Naive B cell (primary cell): ENCODE results near the gene TEAD2. TPM values are rescaled to one million over a fixed set of nuclear protein-coding genes. Genes with fewer than 3 reads are reported as not detected.

ENCODE experiments used
- ATAC-seq, 2 donors: fragments of 150-1000 bp; cut with Tn5 transposase; 2 replicates each; pipeline ENCODE4 v1.10.0; 2021; ENCODE audit warnings: low read depth in 2 of 2, mild to moderate bottlenecking in 2 of 2, moderate library complexity in 2 of 2
- DNase-seq: peaks from one replicate; pipeline ENCODE4 v3.0.0; 2022
- H3K27ac Mint-ChIP-seq, 6 donors: one replicate each; pipeline ENCODE4 v1.8.0; 2020 to 2022; ENCODE audit warnings: mild to moderate bottlenecking in 6 of 6, mixed read lengths in 6 of 6, moderate library complexity in 5 of 6, inconsistent platforms in 2 of 6
- H3K27me3 Mint-ChIP-seq, 3 donors: one replicate each; pipeline ENCODE4 v1.8.0; 2021 to 2022; ENCODE audit warnings: mixed read lengths in 3 of 3, mild to moderate bottlenecking in 1 of 3
- H3K36me3 Mint-ChIP-seq, 2 donors: one replicate each; pipeline ENCODE4 v1.8.0; 2020 to 2022; ENCODE audit warnings: mixed read lengths in 2 of 2, inconsistent platforms in 1 of 2, mild to moderate bottlenecking in 1 of 2
- H3K4me1 Mint-ChIP-seq, 3 donors: one replicate each; pipeline ENCODE4 v1.8.0; 2020 to 2022; ENCODE audit warnings: mixed read lengths in 3 of 3, inconsistent platforms in 1 of 3, mild to moderate bottlenecking in 1 of 3, moderate library complexity in 1 of 3
- H3K4me3 Mint-ChIP-seq, 8 donors: one replicate each; pipeline ENCODE4 v1.8.0; 2020 to 2022; ENCODE audit warnings: mild to moderate bottlenecking in 8 of 8, mixed read lengths in 8 of 8, moderate library complexity in 8 of 8, inconsistent platforms in 2 of 8
- H3K9me3 Mint-ChIP-seq, 7 donors: one replicate each; pipeline ENCODE4 v1.8.0; 2020 to 2022; ENCODE audit warnings: mixed read lengths in 7 of 7, mild to moderate bottlenecking in 5 of 7, inconsistent platforms in 2 of 7, moderate library complexity in 1 of 7
- polyA plus RNA-seq, 6 donors: library from polyadenylated mRNA; unstranded; fragments of 300-500 nt; fragmentation: Illumina TruSeq; gene quantifications; one replicate each; pipeline ENCODE4 v1.2.3, GENCODE V29; 2021; ENCODE audit warnings: low read depth in 6 of 6

The TEAD2 gene
- 1 to 10 TPM in 5 of 6 donors, under 1 TPM in 1; 0.80 to 5.4 (median 3.0) TPM for polyA plus RNA-seq

- Mint-ChIP-seq H3K4me1 (peaks cover 4 to 55% (median 27%) of the 10 kb centered on the region in 3 donors), H3K36me3 (no peaks in the 10 kb centered on the region), H3K27me3 (no peaks in the 10 kb centered on the region), H3K27ac (peak within 1 kb of the TSS in 5 of 6 donors; percentile 57 to 98 (median 85)), H3K9me3 (no peaks in the 10 kb centered on the region), H3K4me3 (peak within 1 kb of the TSS in 1 of 8 donors; percentile 83)
- DNase-seq (no peak), ATAC-seq (peak; percentile 7 to 10)
Measured at GRCh38 chr19:49362048-49362928, at the start of gene TEAD2. TSS of gene TEAD2 (minus strand) at chr19:49362416. CDS start at chr19:49360075, 2,341 bp downstream.

DNA sequence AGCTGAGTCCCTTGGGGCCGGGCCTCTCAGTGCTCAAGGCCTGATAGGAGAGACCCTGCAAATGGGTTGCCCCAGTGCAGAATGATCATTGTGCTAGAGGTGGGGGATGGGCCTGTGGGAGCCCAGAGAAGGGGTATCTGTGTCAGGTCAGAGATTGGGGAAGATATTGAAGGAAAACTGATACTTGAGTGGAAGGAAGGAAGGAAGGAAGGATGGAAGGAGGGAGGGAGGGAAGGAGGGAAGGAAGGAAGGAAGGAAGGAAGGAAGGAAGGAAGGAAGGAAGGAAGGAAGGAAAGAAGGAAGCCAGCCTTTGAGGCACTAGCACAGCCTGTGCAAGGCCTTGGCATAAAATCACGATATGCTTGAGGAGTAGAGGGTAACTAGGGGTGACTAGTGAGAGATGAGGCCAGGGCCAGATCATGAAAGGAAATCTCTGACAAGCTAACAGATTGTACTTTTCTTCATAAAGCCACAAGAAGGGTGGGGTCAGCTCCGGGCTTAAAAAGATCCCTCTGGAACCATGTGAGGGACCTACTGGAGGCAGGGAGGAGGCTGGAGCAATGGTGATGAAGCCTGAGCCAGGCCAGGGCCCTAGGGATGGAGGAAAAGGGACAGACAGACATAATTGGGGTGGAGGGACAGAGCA is 49.6 kb upstream of the TEAD2 start:
- peak overlapping the region; percentile 22 to 96 (median 64) for H3K27ac Mint-ChIP-seq
- DNase-seq = no peak
- no peak for ATAC-seq
- peaks cover 0 to 1% (median 0%) of the 10 kb centered on the region in 7 donors for H3K9me3 Mint-ChIP-seq
- peaks cover 45 to 60% (median 54%) of the 10 kb centered on the region in 3 donors for H3K4me1 Mint-ChIP-seq
- peak overlapping the region in 2 of 8 donors; percentile 36 to 75 for H3K4me3 Mint-ChIP-seq
- H3K36me3 Mint-ChIP-seq = no peaks in the 10 kb centered on the region
- peaks cover 4 to 10% (median 5%) of the 10 kb centered on the region in 3 donors for H3K27me3 Mint-ChIP-seq

GRCh38 chr19:49409441-49410029 is 47.3 kb upstream of the TEAD2 start:
- ATAC-seq = peak; percentile 89 to 91
- Mint-ChIP-seq H3K9me3 (peaks cover 0 to 1% (median 0%) of the 10 kb centered on the region in 7 donors), H3K36me3 (no peaks in the 10 kb centered on the region), H3K4me3 (peak overlapping the region in 7 of 8 donors; percentile 47 to 93 (median 81)), H3K27me3 (no peaks in the 10 kb centered on the region), H3K4me1 (peaks cover 41 to 61% (median 48%) of the 10 kb centered on the region in 3 donors), H3K27ac (peak overlapping the region; percentile 71 to 94 (median 84))
- DNase-seq = peak; percentile 39

GRCh38 chr19:49408816-49409440 is 46.7 kb upstream of the TEAD2 start:
- no peaks in the 10 kb centered on the region for H3K27me3 Mint-ChIP-seq
- no peak for DNase-seq
- peak overlapping the region in 5 of 6 donors; percentile 71 to 92 (median 77) for H3K27ac Mint-ChIP-seq
- H3K9me3 Mint-ChIP-seq = peaks cover 0 to 1% (median 0%) of the 10 kb centered on the region in 7 donors
- peaks cover 42 to 67% (median 54%) of the 10 kb centered on the region in 3 donors for H3K4me1 Mint-ChIP-seq
- no peak for ATAC-seq
- peak overlapping the region in 7 of 8 donors; percentile 30 to 93 (median 81) for H3K4me3 Mint-ChIP-seq
- H3K36me3 Mint-ChIP-seq = no peaks in the 10 kb centered on the region

DNA sequence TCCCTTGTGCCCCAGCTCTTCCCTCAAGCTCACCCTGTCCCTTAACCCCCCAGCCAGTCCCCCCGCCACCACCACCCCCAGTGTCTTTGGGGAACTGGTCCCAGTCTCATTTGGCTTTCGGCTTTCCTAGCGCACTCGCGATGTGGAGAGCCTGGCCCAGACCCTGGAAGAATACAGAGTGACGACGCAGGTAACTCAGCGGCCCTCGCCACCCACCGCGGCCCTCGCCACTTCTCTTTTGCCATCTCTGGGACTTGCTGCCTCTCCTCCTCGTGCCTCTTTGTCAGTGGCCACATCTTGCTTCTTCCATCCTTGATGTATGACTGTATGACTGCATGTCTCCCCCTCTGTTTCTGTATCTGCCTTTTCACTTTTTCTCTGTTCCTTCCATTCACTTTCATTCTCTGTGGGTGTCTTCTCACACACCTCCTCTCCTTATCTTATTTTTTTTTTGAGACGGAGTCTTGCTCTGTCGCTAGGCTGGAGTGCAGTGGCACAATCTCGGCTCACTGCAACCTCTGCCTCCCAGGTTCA is 45.3 kb upstream of the TEAD2 start:
- no peaks in the 10 kb centered on the region for H3K36me3 Mint-ChIP-seq
- peak overlapping the region in 2 of 6 donors; percentile 28 to 85 for H3K27ac Mint-ChIP-seq
- H3K4me3 Mint-ChIP-seq = no peak overlapping the region
- DNase-seq = no peak
- ATAC-seq = no peak
- H3K27me3 Mint-ChIP-seq = no peaks in the 10 kb centered on the region
- peaks cover 52 to 71% (median 67%) of the 10 kb centered on the region in 3 donors for H3K4me1 Mint-ChIP-seq
- peaks cover 0 to 1% (median 0%) of the 10 kb centered on the region in 7 donors for H3K9me3 Mint-ChIP-seq

DNA sequence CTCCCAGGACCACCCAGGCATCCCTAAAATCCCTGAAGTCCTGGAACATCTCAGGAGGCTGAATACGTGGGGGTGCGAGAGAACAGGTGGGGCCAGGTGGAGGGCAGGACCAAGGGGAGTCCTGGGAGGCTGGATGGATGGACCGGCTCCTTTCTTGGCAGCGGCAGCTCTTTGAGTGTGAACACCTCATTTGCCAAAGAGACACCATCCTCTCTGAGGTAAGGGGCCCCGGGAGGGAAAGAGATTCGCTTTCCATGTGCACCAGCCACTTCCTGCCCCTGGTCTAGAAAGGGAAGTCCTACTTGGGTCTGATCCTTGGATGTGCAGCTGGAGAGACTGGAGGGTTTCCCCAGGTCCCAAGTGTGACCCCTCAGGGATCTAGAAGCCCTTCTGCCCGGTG is 44.9 kb upstream of the TEAD2 start:
- peaks cover 0 to 1% (median 0%) of the 10 kb centered on the region in 7 donors for H3K9me3 Mint-ChIP-seq
- ATAC-seq = no peak
- no peak overlapping the region for H3K4me3 Mint-ChIP-seq
- H3K27ac Mint-ChIP-seq = peak overlapping the region in 1 of 6 donors; percentile 28
- H3K36me3 Mint-ChIP-seq = no peaks in the 10 kb centered on the region
- peaks cover 47 to 69% (median 68%) of the 10 kb centered on the region in 3 donors for H3K4me1 Mint-ChIP-seq
- no peaks in the 10 kb centered on the region for H3K27me3 Mint-ChIP-seq
- DNase-seq = no peak

DNA sequence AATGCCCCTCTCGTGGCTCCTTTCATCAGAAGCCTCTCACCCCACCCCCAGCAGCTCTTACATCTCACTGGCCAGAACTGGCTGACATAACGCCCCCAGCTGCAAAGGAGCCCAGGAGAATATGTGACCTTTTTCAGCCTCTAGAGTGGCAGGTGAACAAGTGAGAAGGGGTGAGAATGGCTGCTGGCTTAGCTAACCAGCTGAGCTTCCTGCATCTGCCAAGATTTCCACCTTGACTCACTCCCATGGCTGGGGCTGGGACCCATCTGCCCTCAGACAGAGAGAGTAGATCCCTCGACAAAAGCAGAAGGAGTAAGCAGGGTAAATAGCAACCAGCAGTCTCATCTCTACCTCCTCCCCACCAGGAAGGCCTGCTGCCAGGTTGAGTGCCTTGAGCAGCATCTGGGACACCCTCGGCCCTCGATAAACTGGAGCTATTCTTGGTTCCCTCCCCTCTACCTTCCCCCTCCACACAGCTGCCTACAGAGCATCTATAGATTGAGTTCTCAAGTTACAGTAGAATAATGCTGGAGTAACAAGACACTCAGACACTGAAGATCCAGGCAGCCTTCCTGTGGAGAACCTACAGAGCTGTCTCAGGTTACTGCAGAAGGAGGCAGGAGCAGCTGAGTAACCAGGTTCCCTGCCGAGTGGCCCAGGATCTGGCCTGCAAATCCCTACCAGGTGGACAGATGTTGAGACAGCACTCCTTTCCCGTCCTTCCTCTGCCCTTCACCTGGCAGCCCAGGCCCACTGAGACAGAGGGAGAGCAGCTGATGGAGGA is 41.4 kb upstream of the TEAD2 start:
- no peaks in the 10 kb centered on the region for H3K36me3 Mint-ChIP-seq
- H3K9me3 Mint-ChIP-seq = no peaks in the 10 kb centered on the region
- H3K27ac Mint-ChIP-seq = peak overlapping the region in 5 of 6 donors; percentile 25 to 94 (median 91)
- H3K4me3 Mint-ChIP-seq = peak overlapping the region in 6 of 8 donors; percentile 20 to 75 (median 60)
- peaks cover 0 to 3% (median 2%) of the 10 kb centered on the region in 3 donors for H3K27me3 Mint-ChIP-seq
- peak; percentile 82 to 86 for ATAC-seq
- peaks cover 23 to 39% (median 39%) of the 10 kb centered on the region in 3 donors for H3K4me1 Mint-ChIP-seq
- peak; percentile 32 for DNase-seq

DNA sequence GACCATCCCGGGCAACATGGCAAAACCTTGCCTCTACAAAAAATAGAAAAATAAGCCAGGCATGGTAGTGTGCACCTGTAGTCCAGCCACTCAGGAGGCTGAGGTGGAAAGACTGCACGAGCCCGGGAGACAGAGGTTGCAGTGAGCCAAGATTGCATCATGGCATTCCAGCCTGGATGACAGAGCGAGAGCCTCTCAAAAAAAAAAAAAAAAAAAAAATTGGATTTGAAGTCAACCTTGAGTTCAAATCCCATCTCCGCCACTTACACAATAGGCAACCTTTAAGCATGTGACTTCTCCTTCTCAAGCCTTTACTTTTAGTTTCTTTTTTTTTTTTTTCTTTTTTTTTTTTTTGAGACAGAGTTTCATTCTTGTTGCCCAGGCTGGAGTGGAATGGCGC is 37.8 kb upstream of the TEAD2 start:
- no peak for DNase-seq
- no peak overlapping the region for H3K4me3 Mint-ChIP-seq
- no peak for ATAC-seq
- H3K9me3 Mint-ChIP-seq = no peaks in the 10 kb centered on the region
- H3K36me3 Mint-ChIP-seq = no peaks in the 10 kb centered on the region
- peaks cover 11 to 39% (median 25%) of the 10 kb centered on the region in 3 donors for H3K4me1 Mint-ChIP-seq
- H3K27me3 Mint-ChIP-seq = peaks cover 0 to 11% (median 3%) of the 10 kb centered on the region in 3 donors
- H3K27ac Mint-ChIP-seq = no peak overlapping the region

- peaks cover 0 to 11% (median 3%) of the 10 kb centered on the region in 3 donors for H3K27me3 Mint-ChIP-seq
- peaks cover 10 to 33% (median 19%) of the 10 kb centered on the region in 3 donors for H3K4me1 Mint-ChIP-seq
- no peak overlapping the region for H3K27ac Mint-ChIP-seq
- peak overlapping the region in 1 of 8 donors; percentile 30 for H3K4me3 Mint-ChIP-seq
- H3K36me3 Mint-ChIP-seq = no peaks in the 10 kb centered on the region
- ATAC-seq (no peak), DNase-seq (no peak)
- H3K9me3 Mint-ChIP-seq = no peaks in the 10 kb centered on the region
Measured at GRCh38 chr19:49398931-49399330, 36.7 kb upstream of the TEAD2 start.

- Mint-ChIP-seq H3K36me3 (no peaks in the 10 kb centered on the region), H3K27ac (peak overlapping the region in 3 of 6 donors; percentile 36 to 74 (median 64)), H3K4me3 (no peak overlapping the region), H3K9me3 (no peaks in the 10 kb centered on the region), H3K27me3 (peaks cover 0 to 11% (median 3%) of the 10 kb centered on the region in 3 donors), H3K4me1 (peaks cover 4 to 25% (median 11%) of the 10 kb centered on the region in 3 donors)
- DNase-seq = no peak
- ATAC-seq = no peak
Measured at GRCh38 chr19:49398001-49398615, 35.9 kb upstream of the TEAD2 start.

DNA sequence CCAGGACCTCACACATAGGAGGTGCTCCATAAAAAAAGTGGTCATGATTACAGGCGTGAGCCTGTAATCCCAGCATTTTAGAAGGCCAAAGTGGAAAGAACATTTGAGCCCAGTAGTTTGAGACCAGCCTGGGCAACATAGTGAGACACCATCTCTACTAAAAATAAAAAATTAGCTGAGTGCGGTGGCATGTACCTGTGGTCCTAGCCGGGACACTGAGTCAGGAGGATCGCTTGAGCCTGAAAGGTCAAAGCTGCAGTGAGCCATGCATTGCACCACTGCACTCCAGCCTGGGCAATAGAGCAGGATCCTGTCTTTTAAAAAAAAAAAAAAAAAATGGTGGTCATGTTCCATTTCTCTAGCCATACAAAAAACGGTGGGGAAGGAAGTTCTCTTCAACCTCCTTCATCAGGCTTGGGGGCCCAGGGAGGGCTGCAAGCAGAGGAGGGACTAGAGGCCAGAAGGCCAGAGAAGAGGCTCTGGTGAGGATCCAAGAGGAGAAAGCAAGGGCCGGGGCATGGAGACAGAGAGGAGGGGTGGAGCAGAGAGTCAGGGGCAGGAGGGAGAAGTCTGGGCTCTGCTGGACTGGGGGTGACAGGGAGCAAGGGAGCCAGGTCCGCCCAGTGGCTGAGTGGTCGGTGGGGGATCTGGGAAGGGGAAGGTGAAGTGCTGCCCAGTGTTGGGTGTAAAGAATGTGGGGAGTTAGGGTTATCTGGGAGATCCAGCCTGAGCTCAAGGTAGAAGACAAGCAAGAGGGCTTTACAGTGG is 34.7 kb upstream of the TEAD2 start:
- no peak overlapping the region for H3K27ac Mint-ChIP-seq
- H3K4me1 Mint-ChIP-seq = peaks cover 3 to 23% (median 8%) of the 10 kb centered on the region in 3 donors
- no peaks in the 10 kb centered on the region for H3K9me3 Mint-ChIP-seq
- DNase-seq (no peak), ATAC-seq (no peak)
- no peak overlapping the region for H3K4me3 Mint-ChIP-seq
- peaks cover 0 to 11% (median 3%) of the 10 kb centered on the region in 3 donors for H3K27me3 Mint-ChIP-seq
- H3K36me3 Mint-ChIP-seq = no peaks in the 10 kb centered on the region
